IPS-18a (cell line): ENCODE results near the gene THADA.

Experiments used
- H3K27ac ChIP-seq: one replicate; pipeline ENCODE4 v1.5.1; 2013; ENCODE audit warnings: low read length
- H3K27me3 ChIP-seq: one replicate; pipeline ENCODE4 v1.6.1; 2013; ENCODE audit warnings: mild to moderate bottlenecking, low read length; ENCODE audit not compliant: control insufficient read depth, insufficient read depth
- H3K36me3 ChIP-seq: one replicate; pipeline ENCODE4 v1.6.1; 2013; ENCODE audit warnings: low read depth, low read length; ENCODE audit not compliant: control insufficient read depth
- H3K4me1 ChIP-seq: one replicate; pipeline ENCODE4 v1.6.1; 2013; ENCODE audit warnings: low read depth, low read length; ENCODE audit not compliant: control insufficient read depth
- H3K4me3 ChIP-seq: one replicate; pipeline ENCODE4 v1.5.1; 2013; ENCODE audit warnings: low read length
- H3K9ac ChIP-seq: one replicate; pipeline ENCODE4 v1.6.1; 2013; ENCODE audit warnings: mild to moderate bottlenecking, low read length, moderate library complexity
- H3K9me3 ChIP-seq: one replicate; pipeline ENCODE4 v1.6.1; 2013; ENCODE audit warnings: low read depth, low read length; ENCODE audit not compliant: control insufficient read depth

The THADA gene

GRCh38 chr2:43216629-43217028, 379.2 kb downstream of the THADA start:
- H3K4me3 ChIP-seq: no peak overlapping the region
- H3K36me3 ChIP-seq: no peaks in the 10 kb centered on the region
- H3K27me3 ChIP-seq: no peaks in the 10 kb centered on the region
- H3K27ac ChIP-seq: no peak overlapping the region
- peaks cover 48% of the 10 kb centered on the region for H3K4me1 ChIP-seq
- no peaks in the 10 kb centered on the region for H3K9me3 ChIP-seq
- H3K9ac ChIP-seq: no peak overlapping the region

GRCh38 chr2:43215673-43216255, 380.1 kb downstream of the THADA start:
- no peak overlapping the region for H3K4me3 ChIP-seq
- no peak overlapping the region for H3K27ac ChIP-seq
- H3K36me3 ChIP-seq: no peaks in the 10 kb centered on the region
- H3K9ac ChIP-seq: no peak overlapping the region
- H3K9me3 ChIP-seq: no peaks in the 10 kb centered on the region
- no peaks in the 10 kb centered on the region for H3K27me3 ChIP-seq
- peaks cover 39% of the 10 kb centered on the region for H3K4me1 ChIP-seq

- Histone ChIP-seq H3K36me3 (no peaks in the 10 kb centered on the region), H3K9ac (no peak overlapping the region), H3K9me3 (no peaks in the 10 kb centered on the region), H3K4me3 (no peak overlapping the region), H3K4me1 (peaks cover 24% of the 10 kb centered on the region), H3K27ac (no peak overlapping the region), H3K27me3 (no peaks in the 10 kb centered on the region)
These were observed 381.6 kb downstream of the THADA start for GRCh38 chr2:43214253-43214652.

GRCh38 chr2:43212931-43213330, 382.9 kb downstream of the THADA start:
- no peak overlapping the region for H3K27ac ChIP-seq
- H3K9ac ChIP-seq: no peak overlapping the region
- no peaks in the 10 kb centered on the region for H3K36me3 ChIP-seq
- H3K27me3 ChIP-seq: no peaks in the 10 kb centered on the region
- H3K4me3 ChIP-seq: no peak overlapping the region
- peaks cover 11% of the 10 kb centered on the region for H3K4me1 ChIP-seq
- H3K9me3 ChIP-seq: no peaks in the 10 kb centered on the region

GRCh38 chr2:43212216-43212835, 383.5 kb downstream of the THADA start:
- peaks cover 6% of the 10 kb centered on the region for H3K4me1 ChIP-seq

GRCh38 chr2:43210467-43211303, 385.2 kb downstream of the THADA start:
- no peaks in the 10 kb centered on the region for H3K27me3 ChIP-seq
- H3K4me3 ChIP-seq: no peak overlapping the region
- no peaks in the 10 kb centered on the region for H3K36me3 ChIP-seq
- peaks cover under 1% of the 10 kb centered on the region for H3K4me1 ChIP-seq
- H3K27ac ChIP-seq: no peak overlapping the region
- no peak overlapping the region for H3K9ac ChIP-seq
- no peaks in the 10 kb centered on the region for H3K9me3 ChIP-seq

More at GRCh38 chr2:43212216-43212835, 383.5 kb downstream of the THADA start:
- Histone ChIP-seq H3K27me3 (no peaks in the 10 kb centered on the region), H3K36me3 (no peaks in the 10 kb centered on the region), H3K9ac (no peak overlapping the region), H3K9me3 (no peaks in the 10 kb centered on the region), H3K4me3 (no peak overlapping the region), H3K27ac (no peak overlapping the region)

- Histone ChIP-seq H3K4me1 (no peaks in the 10 kb centered on the region), H3K4me3 (no peak overlapping the region), H3K9me3 (no peaks in the 10 kb centered on the region), H3K27me3 (no peaks in the 10 kb centered on the region), H3K27ac (no peak overlapping the region), H3K9ac (no peak overlapping the region), H3K36me3 (no peaks in the 10 kb centered on the region)
These were observed 385.7 kb downstream of the THADA start for GRCh38 chr2:43210125-43210466.

- Histone ChIP-seq H3K27ac (no peak overlapping the region), H3K36me3 (no peaks in the 10 kb centered on the region), H3K9ac (no peak overlapping the region), H3K27me3 (no peaks in the 10 kb centered on the region), H3K4me3 (no peak overlapping the region), H3K9me3 (no peaks in the 10 kb centered on the region), H3K4me1 (no peaks in the 10 kb centered on the region)
These were observed 386.6 kb downstream of the THADA start for GRCh38 chr2:43209204-43209717.

GRCh38 chr2:43207553-43208300, 388.1 kb downstream of the THADA start:
- no peaks in the 10 kb centered on the region for H3K9me3 ChIP-seq
- no peak overlapping the region for H3K9ac ChIP-seq
- H3K4me1 ChIP-seq: no peaks in the 10 kb centered on the region
- H3K4me3 ChIP-seq: no peak overlapping the region
- no peaks in the 10 kb centered on the region for H3K36me3 ChIP-seq
- no peaks in the 10 kb centered on the region for H3K27me3 ChIP-seq
- H3K27ac ChIP-seq: no peak overlapping the region

- H3K4me1 ChIP-seq: no peaks in the 10 kb centered on the region
- no peak overlapping the region for H3K9ac ChIP-seq
- H3K4me3 ChIP-seq: no peak overlapping the region
- H3K9me3 ChIP-seq: no peaks in the 10 kb centered on the region
- H3K27ac ChIP-seq: no peak overlapping the region
- H3K27me3 ChIP-seq: no peaks in the 10 kb centered on the region
- H3K36me3 ChIP-seq: no peaks in the 10 kb centered on the region
These were observed 389.2 kb downstream of the THADA start for GRCh38 chr2:43206602-43207001.

GRCh38 chr2:43203373-43203772, 392.5 kb downstream of the THADA start:
- no peak overlapping the region for H3K27ac ChIP-seq

More at GRCh38 chr2:43203373-43203772, 392.5 kb downstream of the THADA start:
- no peaks in the 10 kb centered on the region for H3K36me3 ChIP-seq
- no peak overlapping the region for H3K9ac ChIP-seq
- H3K9me3 ChIP-seq: no peaks in the 10 kb centered on the region
- peaks cover 7% of the 10 kb centered on the region for H3K4me1 ChIP-seq
- no peak overlapping the region for H3K4me3 ChIP-seq
- no peaks in the 10 kb centered on the region for H3K27me3 ChIP-seq
